DLD1 (cell line): ENCODE data around the gene STAG3.

ENCODE experiments used
- in situ Hi-C: cut with HindIII; loops from 2 replicates; pipeline ENCODE4 v1.10.0; 2017; ENCODE audit warnings: low sequenced_read_pairs

The STAG3 gene

GRCh38 chr7:100154651-100155491 is 22.8 kb upstream of the STAG3 start:
- in situ Hi-C loops, result no loop called here

GRCh38 chr7:100155553-100156317 is 22.0 kb upstream of the STAG3 start:
- in situ Hi-C loops, result no loop called here

DNA sequence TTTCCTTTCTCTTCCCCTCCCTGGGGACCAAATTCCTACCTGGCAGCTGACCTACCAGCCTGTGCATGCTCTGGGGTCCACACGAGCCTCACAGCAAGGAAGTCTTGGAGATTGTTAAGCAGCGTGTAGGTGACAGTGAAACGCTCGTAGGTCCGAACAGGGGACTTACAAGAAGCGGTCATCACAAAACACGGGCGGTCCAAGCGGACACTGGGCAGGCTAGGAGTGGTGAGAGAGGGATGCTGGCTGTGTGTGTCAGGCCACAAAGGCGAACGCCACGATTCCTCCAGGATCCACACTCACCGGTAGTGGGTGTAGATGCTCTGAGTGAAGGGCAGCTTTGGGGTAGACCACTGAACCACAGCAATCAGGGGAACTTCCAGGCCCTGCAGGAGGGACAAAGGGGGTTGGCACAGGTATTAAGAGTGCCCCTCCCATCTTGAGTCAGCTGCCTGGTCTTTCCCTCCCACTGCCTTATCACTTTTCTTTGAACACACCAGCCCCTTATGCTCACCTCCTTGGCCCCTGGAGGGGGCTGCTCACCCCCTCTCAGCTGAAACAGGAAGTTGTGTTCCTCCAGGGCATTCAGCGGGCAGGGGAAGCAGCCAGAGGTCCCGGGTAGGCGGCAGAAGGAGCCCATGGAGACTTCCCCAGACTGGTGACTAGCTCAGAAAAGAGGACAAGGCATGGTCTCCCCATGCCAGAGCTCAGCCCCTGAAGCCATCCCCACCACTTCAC is 21.2 kb upstream of the STAG3 start:
- in situ Hi-C loops, result no loop called here

- in situ Hi-C loops, result no loop called here
Measured at GRCh38 chr7:100157069-100157333, 20.7 kb upstream of the STAG3 start.

DNA sequence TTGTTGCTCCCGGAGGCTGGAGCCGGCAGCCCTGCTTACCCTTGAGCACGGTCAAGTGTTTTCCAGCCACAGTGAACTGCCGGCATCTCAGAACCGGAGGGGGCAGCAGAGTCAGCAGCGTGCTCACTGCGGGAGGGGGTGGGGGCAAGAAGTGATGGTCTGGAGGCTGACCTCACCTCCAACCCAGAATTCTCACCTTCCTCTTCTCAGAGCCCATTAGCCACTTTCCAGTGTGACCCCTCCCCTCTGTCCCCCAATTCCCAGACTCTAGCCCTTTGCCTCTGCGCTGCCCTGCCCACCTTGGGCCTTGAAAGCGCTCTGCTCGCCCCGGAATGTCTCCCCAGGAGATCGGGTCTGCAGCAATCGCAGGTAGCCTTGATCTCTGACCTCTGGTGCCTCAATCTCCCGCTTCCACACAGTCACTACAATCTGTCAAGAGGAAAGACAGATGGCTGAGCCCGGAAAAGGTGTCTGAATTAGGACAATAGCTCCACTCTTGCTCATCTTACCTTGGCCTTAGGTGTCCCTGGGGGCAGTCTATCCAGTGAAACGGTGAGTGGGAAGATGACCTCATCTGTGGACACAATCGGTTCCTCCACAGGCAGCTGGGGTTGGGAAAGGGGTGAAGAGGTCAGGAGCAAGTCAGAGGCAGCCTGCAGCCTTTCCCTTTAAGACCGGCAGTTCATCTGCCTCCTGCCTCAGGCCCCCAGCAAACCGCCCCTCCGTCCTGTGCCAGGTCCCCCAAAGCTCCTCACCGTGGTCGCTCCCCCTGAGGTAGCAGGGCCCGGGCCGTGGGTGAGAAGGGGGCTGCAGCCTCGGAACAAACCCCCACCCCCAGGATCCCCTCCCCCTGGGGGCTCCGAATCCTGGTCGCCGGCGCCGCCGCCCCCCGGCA is 20.1 kb upstream of the STAG3 start:
- in situ Hi-C loops, result no loop called here

DNA sequence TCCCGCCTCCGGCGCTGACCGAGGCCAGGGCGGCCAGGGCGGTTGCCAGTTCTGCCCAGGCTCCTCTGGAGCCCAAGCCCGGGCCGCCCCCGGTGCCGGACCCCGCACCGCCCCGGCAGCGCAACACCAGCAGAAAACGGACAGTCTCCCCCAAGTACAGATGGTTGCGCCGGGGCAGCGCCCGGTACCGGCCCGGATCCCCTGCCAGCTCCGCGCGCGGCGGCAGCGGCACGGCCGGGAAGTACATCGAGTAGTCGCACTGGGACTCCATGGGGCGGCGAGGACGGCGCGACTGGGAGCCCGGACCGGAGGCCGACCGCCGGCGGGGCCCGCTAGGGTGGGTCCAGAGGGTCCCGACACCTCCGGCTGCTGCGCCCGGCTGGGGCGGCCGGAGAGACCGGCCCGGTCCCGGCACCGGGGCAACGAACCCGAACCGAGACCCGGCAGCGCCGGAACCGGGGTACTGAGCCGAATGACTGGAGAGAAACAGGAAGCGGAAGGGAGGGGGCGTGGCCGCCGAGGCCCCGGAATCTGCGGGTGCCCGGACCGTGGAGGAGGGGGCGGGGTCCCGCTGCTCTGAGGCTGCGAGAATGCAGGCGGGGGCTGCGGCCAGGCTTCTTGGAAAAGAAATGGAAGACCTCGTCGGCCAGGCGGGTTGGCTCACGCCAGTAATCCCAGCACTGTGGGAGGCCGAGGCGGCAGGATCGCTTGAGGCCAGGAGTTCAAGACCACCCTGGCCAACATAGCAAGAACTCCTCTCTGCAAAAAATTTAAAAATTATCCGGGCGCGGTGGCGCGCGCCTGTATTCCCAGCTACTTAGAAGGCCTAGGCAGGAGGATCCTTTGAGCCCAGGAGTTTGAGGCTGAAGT is 19.3 kb upstream of the STAG3 start, which contains the start of gene TRAPPC14:
TSS of gene TRAPPC14 (minus strand) at position 495 of the 870 bp plus-strand sequence. CDS start at position 271, 224 bp downstream.
- in situ Hi-C loops, result no loop called here

DNA sequence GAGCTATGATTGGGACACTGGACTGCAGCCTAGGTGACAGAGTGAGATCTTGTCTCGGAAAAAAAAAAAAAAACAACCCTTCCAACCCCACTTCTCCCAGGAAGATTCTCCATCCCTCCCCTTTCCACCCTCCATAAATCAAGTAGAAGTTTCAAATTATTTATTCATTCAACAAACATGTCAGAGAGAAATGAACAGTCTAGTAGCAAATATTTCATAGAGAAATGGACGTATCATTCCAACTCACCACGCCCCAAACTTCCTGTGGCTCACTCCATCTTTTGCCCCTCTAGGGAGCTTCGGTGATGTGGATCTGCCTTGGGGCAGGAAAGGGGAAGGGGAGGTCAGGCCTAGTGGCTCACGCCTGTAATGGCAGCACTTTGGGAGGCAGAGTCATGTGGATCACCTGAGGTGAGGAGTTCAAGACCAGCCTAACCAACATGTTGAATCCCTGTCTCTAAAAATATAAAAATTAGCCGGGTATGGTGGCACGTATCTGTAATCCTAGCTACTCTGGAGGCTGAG is 18.6 kb upstream of the STAG3 start:
- in situ Hi-C loops, result no loop called here

GRCh38 chr7:100160067-100160466 is 17.7 kb upstream of the STAG3 start:
- in situ Hi-C loops, result no loop called here

- in situ Hi-C loops, result no loop called here
Measured at GRCh38 chr7:100163006-100163531, 14.6 kb upstream of the STAG3 start.

DNA sequence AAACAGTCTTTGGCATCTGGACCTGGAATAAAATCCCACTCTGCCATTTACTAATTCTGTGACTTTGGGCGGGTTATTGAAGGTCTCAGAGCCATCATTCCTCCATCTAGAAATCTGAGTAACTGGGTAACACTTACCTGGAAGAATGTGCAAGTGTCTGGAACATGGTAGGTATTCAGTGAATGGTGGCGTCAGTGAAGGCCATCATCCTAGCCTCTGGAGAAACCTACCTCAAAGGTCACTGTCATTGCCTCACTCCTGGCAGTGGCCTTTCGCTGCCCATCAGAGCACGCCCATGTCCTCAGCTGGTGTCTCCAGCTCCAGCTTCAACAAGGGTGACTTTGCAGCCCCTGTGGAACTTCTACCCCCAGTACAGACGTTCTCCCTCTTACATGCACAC is 13.8 kb upstream of the STAG3 start:
- in situ Hi-C loops, result no loop called here

DNA sequence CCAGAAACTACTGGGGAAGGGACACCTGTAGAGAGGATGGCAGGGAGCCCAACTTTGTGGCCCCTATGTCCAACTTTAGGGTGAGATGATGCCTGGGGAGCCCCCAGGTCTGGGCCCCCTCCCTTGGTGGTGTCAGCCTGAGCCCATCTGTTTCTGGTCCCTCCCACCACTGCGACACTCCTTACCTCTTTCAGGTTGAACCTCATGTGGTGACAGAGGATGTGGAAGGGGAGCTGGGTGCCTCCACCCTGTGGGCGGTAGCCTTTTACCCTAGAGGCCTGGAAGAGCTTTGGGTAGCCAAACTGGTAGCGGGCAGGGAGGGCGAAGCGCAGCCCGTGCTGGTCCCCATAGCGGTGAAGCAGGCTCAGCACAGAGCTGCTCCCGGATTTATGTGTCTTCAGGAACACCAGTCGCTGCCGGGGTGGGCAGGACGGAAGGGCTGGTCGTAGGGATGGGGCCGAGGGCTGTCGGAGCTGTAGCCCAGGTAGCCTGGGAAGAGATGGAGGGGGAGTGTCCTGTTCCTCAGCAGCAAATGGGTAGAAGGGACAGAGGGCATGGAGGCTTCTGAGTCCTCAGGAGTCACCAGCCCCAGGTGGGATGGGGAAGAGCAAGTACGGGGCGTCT is 11.3 kb upstream of the STAG3 start:
- in situ Hi-C loops, result no loop called here

GRCh38 chr7:100166970-100167911 is 10.5 kb upstream of the STAG3 start:
- in situ Hi-C loops, result no loop called here

GRCh38 chr7:100167912-100168323 is 9.8 kb upstream of the STAG3 start:
- in situ Hi-C loops, result no loop called here

- in situ Hi-C loops, result no loop called here
Measured at GRCh38 chr7:100169147-100169850, 8.4 kb upstream of the STAG3 start.

- in situ Hi-C loops, result no loop called here
Measured at GRCh38 chr7:100170101-100170897, 7.4 kb upstream of the STAG3 start.

GRCh38 chr7:100171087-100171681 is 6.5 kb upstream of the STAG3 start:
- in situ Hi-C loops, result no loop called here
